Mucosa of rectum (tissue), 2 donors: Measurements from ENCODE around the gene COL23A1.
A peak's percentile ranks its signal among the peaks of the same experiment; 100 is the strongest.

Experiments
- H3K27ac ChIP-seq, 2 donors: one replicate each; pipeline ENCODE4 v1.7.0; 2013; ENCODE audit warnings: inconsistent platforms in 2 of 2, low read depth in 2 of 2, low read length in 2 of 2
- H3K27me3 ChIP-seq, 2 donors: one replicate each; pipeline ENCODE4 v1.7.0; 2013; ENCODE audit warnings: low read length in 2 of 2; ENCODE audit not compliant: control insufficient read depth in 2 of 2, insufficient read depth in 2 of 2
- H3K36me3 ChIP-seq, 2 donors: one replicate each; pipeline ENCODE4 v1.7.0; 2013; ENCODE audit warnings: low read length in 2 of 2; ENCODE audit not compliant: control insufficient read depth in 2 of 2, insufficient read depth in 2 of 2
- H3K4me1 ChIP-seq, 2 donors: one replicate each; pipeline ENCODE4 v1.7.0; 2013; ENCODE audit warnings: low read length in 2 of 2, mild to moderate bottlenecking in 1 of 2; ENCODE audit not compliant: control insufficient read depth in 2 of 2, insufficient read depth in 2 of 2
- H3K4me3 ChIP-seq, 2 donors: one replicate each; pipeline ENCODE4 v1.7.0; 2013; ENCODE audit warnings: low read length in 2 of 2
- H3K9ac ChIP-seq, 2 donors: one replicate each; pipeline ENCODE4 v1.7.0; 2013; ENCODE audit warnings: low read length in 2 of 2, low read depth in 1 of 2, mild to moderate bottlenecking in 1 of 2
- H3K9me3 ChIP-seq, 2 donors: one replicate each; pipeline ENCODE4 v1.7.0; 2013; ENCODE audit warnings: low read length in 2 of 2; ENCODE audit not compliant: control insufficient read depth in 2 of 2
- donor health status: healthy.
- donor health status: Normal muscosa, but diverticular disease.

Gene COL23A1

DNA sequence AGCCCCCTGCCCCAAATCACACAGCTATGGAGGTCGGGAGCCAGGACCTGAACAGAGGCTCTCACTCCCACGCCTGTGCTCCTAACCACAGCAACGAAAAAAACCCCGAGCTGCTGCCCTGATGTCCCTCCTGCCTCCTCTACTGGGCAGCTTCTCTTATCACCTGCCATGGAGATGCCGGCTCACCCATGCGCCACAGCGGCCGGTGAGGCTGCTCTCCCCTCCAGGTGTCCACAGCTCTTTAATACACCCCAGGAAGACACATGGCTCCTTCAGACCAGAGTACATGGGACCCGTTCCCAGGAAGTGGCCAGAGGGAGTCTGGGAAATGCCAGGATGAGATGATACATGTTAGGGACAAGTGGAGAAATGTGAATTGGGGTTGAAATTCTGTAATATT is 110.9 kb downstream of the COL23A1 start:
- Histone ChIP-seq H3K9me3 (no peaks in the 10 kb centered on the region), H3K36me3 (no peaks in the 10 kb centered on the region), H3K27me3 (no peaks in the 10 kb centered on the region), H3K4me3 (no peak overlapping the region), H3K4me1 (no peaks in the 10 kb centered on the region), H3K9ac (no peak overlapping the region), H3K27ac (no peak overlapping the region)

DNA sequence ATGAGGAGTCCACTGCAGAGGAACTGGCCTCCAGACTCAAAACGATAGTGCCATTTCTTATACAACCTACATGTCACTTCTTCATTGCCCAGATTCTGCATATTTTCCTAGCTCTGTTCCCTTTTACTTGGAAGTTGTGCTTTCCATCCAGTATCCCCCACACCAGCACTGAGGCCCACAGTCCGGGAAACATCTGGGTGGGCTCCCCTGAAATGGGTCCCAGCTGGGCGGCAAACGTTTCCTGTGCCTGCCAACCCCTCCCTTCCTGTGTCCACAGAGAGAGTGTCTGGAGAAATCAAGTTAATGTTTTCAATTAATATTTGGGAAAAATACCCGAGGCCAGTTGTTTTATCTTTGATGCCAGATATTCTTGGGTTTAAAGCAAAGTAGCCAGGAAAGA is 111.8 kb downstream of the COL23A1 start:
- Histone ChIP-seq H3K36me3 (no peaks in the 10 kb centered on the region), H3K27ac (no peak overlapping the region), H3K9me3 (no peaks in the 10 kb centered on the region), H3K27me3 (no peaks in the 10 kb centered on the region), H3K9ac (no peak overlapping the region), H3K4me3 (no peak overlapping the region), H3K4me1 (no peaks in the 10 kb centered on the region)

DNA sequence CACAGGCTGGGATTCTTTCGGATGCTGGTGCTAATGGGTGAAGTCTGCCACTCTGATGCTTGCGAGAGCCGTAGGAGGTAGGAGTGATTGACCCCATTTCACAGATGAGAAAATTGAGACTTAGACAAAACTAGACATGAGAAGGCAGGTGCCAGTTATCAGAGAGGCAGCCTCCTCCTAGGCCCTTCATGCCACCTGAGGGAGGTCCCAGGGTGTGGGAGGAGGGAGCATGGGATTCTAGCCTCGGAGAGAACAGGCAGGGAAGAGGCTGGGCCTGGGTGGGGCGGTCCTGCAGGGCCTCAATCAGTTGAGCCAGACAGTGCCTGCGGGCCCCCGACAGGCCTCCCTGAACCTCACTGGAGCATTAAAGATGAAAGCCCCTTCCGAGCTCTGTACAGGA is 112.4 kb downstream of the COL23A1 start:
- no peak overlapping the region for H3K9ac ChIP-seq
- H3K36me3 ChIP-seq, result no peaks in the 10 kb centered on the region
- no peaks in the 10 kb centered on the region for H3K27me3 ChIP-seq
- H3K27ac ChIP-seq, result peak overlapping the region in 1 of 2 donors; percentile 13
- no peak overlapping the region for H3K4me3 ChIP-seq
- H3K4me1 ChIP-seq, result no peaks in the 10 kb centered on the region
- no peaks in the 10 kb centered on the region for H3K9me3 ChIP-seq

DNA sequence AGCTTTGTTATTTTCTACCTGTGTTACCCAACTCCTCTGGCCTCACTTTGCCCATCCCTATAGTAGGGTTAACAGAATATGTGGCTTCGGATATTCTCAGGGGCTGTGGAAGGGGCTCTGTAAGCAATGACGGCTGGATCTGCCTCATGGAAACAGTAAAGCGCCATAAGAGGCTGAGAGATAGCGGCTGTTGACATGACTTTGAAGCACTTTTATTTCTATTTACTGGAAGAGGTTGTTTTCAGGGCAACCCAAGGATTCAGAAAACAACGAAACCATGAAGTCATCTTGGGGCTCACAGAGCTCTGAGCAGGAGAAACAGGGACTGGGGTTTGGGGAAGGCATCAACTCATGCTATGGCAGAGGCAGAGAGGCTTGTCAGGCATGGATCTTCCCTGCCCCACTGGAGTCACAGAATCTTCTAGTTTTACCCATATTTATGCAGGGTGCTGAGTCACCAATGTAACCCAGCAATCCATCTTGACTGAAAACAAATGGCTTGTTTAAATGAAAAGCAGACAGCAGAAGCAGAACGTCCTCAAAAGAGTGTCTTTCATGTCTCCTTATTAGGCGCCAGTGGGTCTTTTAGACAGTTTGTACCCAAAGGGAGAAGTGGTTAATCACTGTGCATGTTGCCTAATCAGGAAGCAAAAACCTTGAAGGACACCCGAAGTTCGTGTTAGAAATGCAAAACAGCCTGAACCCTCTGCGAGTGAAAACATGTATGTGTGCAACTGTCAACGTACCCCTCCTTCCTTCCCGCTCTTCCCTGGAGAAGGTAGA is 113.0 kb downstream of the COL23A1 start:
- Histone ChIP-seq H3K9me3 (no peaks in the 10 kb centered on the region), H3K9ac (no peak overlapping the region), H3K4me3 (no peak overlapping the region), H3K4me1 (no peaks in the 10 kb centered on the region), H3K36me3 (no peaks in the 10 kb centered on the region), H3K27ac (peak overlapping the region; percentile 4 to 13), H3K27me3 (no peaks in the 10 kb centered on the region)

DNA sequence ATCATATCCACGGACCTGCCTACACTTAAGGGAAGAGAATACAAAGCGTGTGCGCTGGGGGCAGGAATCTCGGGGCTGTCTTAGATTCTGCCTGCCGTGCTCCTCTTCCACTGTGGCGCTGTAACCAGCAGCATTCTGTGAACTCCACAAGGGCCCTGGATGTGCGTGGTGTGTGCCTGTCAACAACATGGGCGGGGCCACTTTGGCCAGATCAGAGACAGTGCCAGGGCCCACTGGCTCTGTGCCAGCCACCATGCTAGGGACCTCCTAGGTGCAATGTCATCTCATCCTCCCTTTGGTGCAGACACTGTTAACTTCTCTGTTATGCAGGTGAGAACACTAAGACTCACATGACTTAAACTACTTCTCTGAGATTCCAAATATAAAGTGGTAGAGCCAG is 113.7 kb downstream of the COL23A1 start:
- Histone ChIP-seq H3K27ac (peak overlapping the region in 1 of 2 donors; percentile 4), H3K36me3 (no peaks in the 10 kb centered on the region), H3K9ac (no peak overlapping the region), H3K4me3 (no peak overlapping the region), H3K4me1 (no peaks in the 10 kb centered on the region), H3K9me3 (no peaks in the 10 kb centered on the region), H3K27me3 (no peaks in the 10 kb centered on the region)

DNA sequence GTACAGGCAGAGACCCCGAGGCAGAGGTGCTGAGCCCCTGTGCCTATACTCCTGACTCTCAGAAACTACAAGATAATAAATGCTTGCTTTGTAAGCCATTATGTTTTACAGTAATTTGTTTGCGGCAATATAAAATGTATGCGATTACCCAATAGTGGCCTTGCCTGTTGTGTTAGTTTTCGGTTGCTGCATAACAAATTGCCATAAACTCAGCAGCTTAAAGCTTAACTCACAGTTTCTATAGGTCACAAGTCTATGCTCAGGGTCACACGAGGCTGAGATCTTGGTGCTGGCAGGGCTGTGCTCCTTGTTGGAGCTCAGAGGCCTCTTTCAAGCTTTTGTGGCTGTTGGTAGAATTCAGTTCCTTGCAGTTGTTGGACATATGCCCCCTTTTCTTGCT is 114.8 kb downstream of the COL23A1 start:
- H3K4me3 ChIP-seq, result no peak overlapping the region
- H3K4me1 ChIP-seq, result no peaks in the 10 kb centered on the region
- no peak overlapping the region for H3K27ac ChIP-seq
- H3K36me3 ChIP-seq, result no peaks in the 10 kb centered on the region
- H3K27me3 ChIP-seq, result no peaks in the 10 kb centered on the region
- no peak overlapping the region for H3K9ac ChIP-seq
- no peaks in the 10 kb centered on the region for H3K9me3 ChIP-seq

DNA sequence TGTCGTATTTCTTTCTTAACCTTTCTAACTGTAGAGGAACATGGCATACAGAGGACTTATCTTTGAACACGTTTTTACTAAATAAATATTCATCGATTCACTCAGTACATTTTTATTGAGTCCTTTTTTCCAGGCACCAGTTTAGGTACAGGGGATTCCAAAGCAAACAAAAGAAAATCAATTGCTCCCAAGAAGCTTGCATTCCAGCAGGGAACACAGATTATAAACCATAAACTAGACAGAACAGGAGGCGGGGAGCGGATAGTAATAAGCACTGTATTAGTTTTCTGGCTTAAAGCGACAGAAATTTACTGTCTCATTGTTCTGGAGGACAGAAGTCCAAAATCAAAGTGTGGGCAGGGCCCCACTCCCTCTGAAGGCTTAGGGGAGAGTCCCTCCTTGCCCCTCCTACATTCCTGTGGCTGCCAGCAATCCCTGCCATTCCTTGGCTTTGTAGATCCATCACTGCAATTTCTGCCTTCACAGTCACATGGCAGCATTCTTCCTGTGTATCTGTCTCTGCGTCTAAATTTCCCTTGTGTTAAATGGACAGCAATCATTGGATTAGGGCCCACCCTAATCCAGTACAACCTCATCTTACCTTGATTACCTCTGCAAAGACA is 115.5 kb downstream of the COL23A1 start:
- H3K27ac ChIP-seq, result no peak overlapping the region
- no peaks in the 10 kb centered on the region for H3K36me3 ChIP-seq
- no peaks in the 10 kb centered on the region for H3K9me3 ChIP-seq
- H3K27me3 ChIP-seq, result no peaks in the 10 kb centered on the region
- H3K9ac ChIP-seq, result no peak overlapping the region
- H3K4me3 ChIP-seq, result no peak overlapping the region
- no peaks in the 10 kb centered on the region for H3K4me1 ChIP-seq

DNA sequence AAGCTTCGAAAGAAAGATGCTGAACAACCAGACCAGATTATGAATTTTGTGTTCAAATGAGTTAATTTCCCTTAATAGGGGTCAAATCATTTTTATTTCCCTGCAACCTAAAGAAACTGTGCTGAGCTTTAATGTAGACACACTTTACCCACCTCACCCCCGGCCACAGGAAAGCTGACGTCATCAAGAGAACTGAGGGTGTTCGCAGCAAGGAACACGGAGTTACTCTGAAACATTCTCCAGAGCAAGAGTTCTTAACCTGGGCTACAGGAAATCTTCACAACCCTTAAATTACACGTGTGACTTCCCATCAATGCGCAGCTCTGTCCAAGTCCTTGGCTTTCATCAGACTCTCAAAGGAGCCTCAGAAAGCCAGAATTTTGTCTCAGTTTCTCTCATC is 116.3 kb downstream of the COL23A1 start:
- Histone ChIP-seq H3K4me3 (no peak overlapping the region), H3K9ac (no peak overlapping the region), H3K4me1 (no peaks in the 10 kb centered on the region), H3K27ac (no peak overlapping the region), H3K27me3 (no peaks in the 10 kb centered on the region), H3K9me3 (no peaks in the 10 kb centered on the region), H3K36me3 (no peaks in the 10 kb centered on the region)

DNA sequence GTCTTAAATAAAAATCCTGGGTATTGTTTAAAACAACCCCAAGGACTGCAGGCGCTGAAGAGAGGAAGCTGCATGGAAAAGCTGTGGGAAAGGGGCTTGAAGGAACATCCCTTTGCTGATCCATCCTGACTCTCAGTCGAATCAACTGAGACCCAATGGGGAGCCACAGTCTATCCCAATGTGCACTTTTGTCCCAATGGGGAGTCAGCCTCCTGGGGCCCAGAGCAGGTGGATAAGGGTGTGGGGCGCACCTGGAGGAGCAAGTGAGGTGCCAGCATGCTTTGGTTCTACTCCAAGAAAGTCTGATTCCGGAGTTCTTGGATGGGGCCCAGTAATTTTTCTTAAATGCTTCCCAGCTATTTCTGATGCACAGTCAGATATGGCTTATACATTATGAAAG is 118.1 kb downstream of the COL23A1 start:
- H3K27ac ChIP-seq, result no peak overlapping the region
- H3K4me1 ChIP-seq, result peaks cover 0 to 4% of the 10 kb centered on the region in 2 donors
- no peak overlapping the region for H3K9ac ChIP-seq
- no peaks in the 10 kb centered on the region for H3K36me3 ChIP-seq
- no peaks in the 10 kb centered on the region for H3K9me3 ChIP-seq
- H3K4me3 ChIP-seq, result no peak overlapping the region
- H3K27me3 ChIP-seq, result no peaks in the 10 kb centered on the region

DNA sequence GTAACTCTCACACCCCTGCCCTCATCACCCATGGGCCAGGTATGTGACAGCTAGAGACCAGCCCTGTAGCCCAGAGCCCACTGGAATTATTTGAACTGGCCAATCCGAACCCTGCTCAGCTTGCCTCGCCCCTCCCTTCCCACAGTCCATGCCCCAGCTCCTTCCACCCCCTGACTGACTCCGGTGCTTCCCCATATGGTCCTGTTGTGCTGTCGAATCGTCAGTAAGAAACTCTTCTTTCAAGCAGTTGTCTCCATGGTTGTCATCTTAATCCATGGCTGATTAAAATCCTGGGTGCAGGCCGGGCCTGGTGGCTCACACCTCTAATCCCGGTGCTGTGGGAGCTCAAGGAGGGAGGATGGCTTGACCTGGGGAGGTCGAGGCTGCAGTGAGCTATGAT is 118.5 kb downstream of the COL23A1 start:
- Histone ChIP-seq H3K27me3 (no peaks in the 10 kb centered on the region), H3K9me3 (no peaks in the 10 kb centered on the region), H3K36me3 (no peaks in the 10 kb centered on the region), H3K4me1 (peaks cover 0 to 7% of the 10 kb centered on the region in 2 donors), H3K4me3 (no peak overlapping the region), H3K27ac (no peak overlapping the region), H3K9ac (no peak overlapping the region)
